ENCODE results near the gene LRRC49. TPM values are rescaled to one million over a fixed set of nuclear protein-coding genes. Genes with fewer than 3 reads are reported as not detected.
"Not testable (repeated sequence)": the region's sequence is repeated elsewhere in the genome, so short reads cannot be mapped to it uniquely, and the experiment has no call there.

Gene LRRC49
- total RNA-seq, 1 donor from 2014 or later = 11.5 TPM

GRCh38 chr15:71035478-71035877 is 142.9 kb downstream of the LRRC49 start:
- ATAC-seq; DNase-seq (ENCODE audit: low spot score); intact Hi-C loops (cut with DNase I): not testable (repeated sequence)

- no peak for ATAC-seq
- intact Hi-C loops (cut with DNase I) = no loop called here
- no peak for DNase-seq (ENCODE audit: low spot score)
Observed at GRCh38 chr15:71042356-71042922, 149.8 kb downstream of the LRRC49 start.

- DNase-seq (ENCODE audit: low spot score) (no peak), ATAC-seq (no peak)
- intact Hi-C loops (cut with DNase I) = no loop called here
Observed at GRCh38 chr15:71043373-71043772, 150.7 kb downstream of the LRRC49 start.

GRCh38 chr15:71044006-71044405 is 151.4 kb downstream of the LRRC49 start:
- no peak for DNase-seq (ENCODE audit: low spot score)
- intact Hi-C loops (cut with DNase I) = no loop called here

GRCh38 chr15:71046146-71046545 is 153.5 kb downstream of the LRRC49 start:
- intact Hi-C loops (cut with DNase I); DNase-seq (ENCODE audit: low spot score); ATAC-seq: not testable (repeated sequence)

More at GRCh38 chr15:71044006-71044405, 151.4 kb downstream of the LRRC49 start:
- ATAC-seq = no peak

GRCh38 chr15:71048913-71049675 is 156.5 kb downstream of the LRRC49 start:
- DNase-seq (ENCODE audit: low spot score) = no peak
- intact Hi-C loops (cut with DNase I) = no loop called here
- ATAC-seq = no peak

- no peak for ATAC-seq
- no peak for DNase-seq (ENCODE audit: low spot score)
- intact Hi-C loops (cut with DNase I) = no loop called here
Observed at GRCh38 chr15:71049706-71050422, 157.2 kb downstream of the LRRC49 start.

GRCh38 chr15:71050461-71050860 is 157.8 kb downstream of the LRRC49 start:
- intact Hi-C loops (cut with DNase I) = no loop called here
- ATAC-seq (no peak), DNase-seq (ENCODE audit: low spot score) (no peak)

- no peak for ATAC-seq
- DNase-seq (ENCODE audit: low spot score) = no peak
- intact Hi-C loops (cut with DNase I) = no loop called here
Observed at GRCh38 chr15:71051539-71051938, 158.9 kb downstream of the LRRC49 start.

GRCh38 chr15:71052356-71052755 is 159.7 kb downstream of the LRRC49 start:
- ATAC-seq = no peak
- no peak for DNase-seq (ENCODE audit: low spot score)
- intact Hi-C loops (cut with DNase I) = no loop called here

GRCh38 chr15:71054286-71054952 is 161.8 kb downstream of the LRRC49 start:
- peak; percentile 53 for ATAC-seq
- intact Hi-C loops (cut with DNase I) = no loop called here

GRCh38 chr15:71055461-71055860 is 162.8 kb downstream of the LRRC49 start:
- intact Hi-C loops (cut with DNase I) = no loop called here
- no peak for DNase-seq (ENCODE audit: low spot score)
- ATAC-seq = no peak

More at GRCh38 chr15:71054286-71054952, 161.8 kb downstream of the LRRC49 start:
- no peak for DNase-seq (ENCODE audit: low spot score)

- intact Hi-C loops (cut with DNase I) = no loop called here
- ATAC-seq (no peak), DNase-seq (ENCODE audit: low spot score) (no peak)
Observed at GRCh38 chr15:71056111-71056510, 163.5 kb downstream of the LRRC49 start.

GRCh38 chr15:71057143-71057542 is 164.5 kb downstream of the LRRC49 start:
- no peak for DNase-seq (ENCODE audit: low spot score)
- intact Hi-C loops (cut with DNase I) = no loop called here
- no peak for ATAC-seq

- ATAC-seq = no peak
- intact Hi-C loops (cut with DNase I) = no loop called here
- DNase-seq (ENCODE audit: low spot score) = no peak
Observed at GRCh38 chr15:71057581-71057980, 165.0 kb downstream of the LRRC49 start.

GRCh38 chr15:71060983-71061382 is 168.4 kb downstream of the LRRC49 start:
- DNase-seq (ENCODE audit: low spot score) = no peak
- intact Hi-C loops (cut with DNase I) = no loop called here
- ATAC-seq = no peak

GRCh38 chr15:71066983-71067382 is 174.4 kb downstream of the LRRC49 start:
- intact Hi-C loops (cut with DNase I) = no loop called here
- no peak for DNase-seq (ENCODE audit: low spot score)
- ATAC-seq = peak; percentile 50

- DNase-seq (ENCODE audit: low spot score) (no peak), ATAC-seq (no peak)
- intact Hi-C loops (cut with DNase I) = no loop called here
Observed at GRCh38 chr15:71069693-71070092, 177.1 kb downstream of the LRRC49 start.

GRCh38 chr15:71071529-71071928 is 178.9 kb downstream of the LRRC49 start:
- intact Hi-C loops (cut with DNase I) = no loop called here
- DNase-seq (ENCODE audit: low spot score) (no peak), ATAC-seq (no peak)

Measured in sciatic nerve (tissue), 2 donors.